H9 (cell line): ENCODE measurements around the gene EYA4. TPM values are rescaled to one million over a fixed set of nuclear protein-coding genes. Genes with fewer than 3 reads are reported as not detected.

Source experiments
- DNase-seq: peaks from one replicate; pipeline ENCODE4 v3.0.0-alpha.2; 2017
- H2AFZ ChIP-seq: one replicate; pipeline ENCODE4 v1.6.1; 2013; ENCODE audit warnings: mild to moderate bottlenecking, low read length, control low read depth, moderate library complexity
- H2AK5ac ChIP-seq: 2 replicates; pipeline ENCODE4 v1.6.1; 2013; ENCODE audit warnings: low read length, control low read depth, mixed read lengths; ENCODE audit not compliant: insufficient read length
- H2BK120ac ChIP-seq: one replicate; pipeline ENCODE4 v1.6.1; 2013; ENCODE audit warnings: low read depth, mild to moderate bottlenecking, low read length, control low read depth, inconsistent platforms; ENCODE audit not compliant: poor library complexity, severe bottlenecking
- H2BK12ac ChIP-seq: 2 replicates; pipeline ENCODE4 v1.6.1; 2013; ENCODE audit warnings: low read length, control low read depth, mixed read lengths, low read depth; ENCODE audit not compliant: insufficient read length
- H2BK15ac ChIP-seq: 2 replicates; pipeline ENCODE4 v1.6.1; 2013; ENCODE audit warnings: low read depth, low read length, control low read depth
- H2BK20ac ChIP-seq: one replicate; pipeline ENCODE4 v1.6.1; 2013; ENCODE audit warnings: low read depth, mild to moderate bottlenecking, low read length, control low read depth, inconsistent platforms; ENCODE audit not compliant: poor library complexity, severe bottlenecking
- H2BK5ac ChIP-seq: 2 replicates; pipeline ENCODE4 v1.6.1; 2013; ENCODE audit warnings: low read length, control low read depth, mixed read lengths; ENCODE audit not compliant: insufficient read length
- H3K14ac ChIP-seq: 2 replicates; pipeline ENCODE4 v1.6.1; 2013; ENCODE audit warnings: low read length, control low read depth; ENCODE audit not compliant: insufficient read depth
- H3K18ac ChIP-seq: 2 replicates; pipeline ENCODE4 v1.6.1; 2013; ENCODE audit warnings: low read depth, mild to moderate bottlenecking, mixed read lengths, low read length, control low read depth; ENCODE audit not compliant: insufficient read length
- H3K23ac ChIP-seq: 2 replicates; pipeline ENCODE4 v1.6.1; 2013; ENCODE audit warnings: low read length, control low read depth, mixed read lengths, low read depth; ENCODE audit not compliant: insufficient read length
- H3K23me2 ChIP-seq: 2 replicates; pipeline ENCODE4 v1.6.1; 2013; ENCODE audit warnings: low read depth, mild to moderate bottlenecking, mixed read lengths, low read length, control low read depth; ENCODE audit not compliant: insufficient read length, poor library complexity, severe bottlenecking
- H3K27ac ChIP-seq: 2 replicates; pipeline ENCODE4 v1.5.1; 2013; ENCODE audit warnings: low read length, control low read depth, mixed read lengths, low read depth; ENCODE audit not compliant: insufficient read length
- H3K27me3 ChIP-seq: 2 replicates; pipeline ENCODE4 v1.6.1; 2013; ENCODE audit warnings: low read length, control low read depth, inconsistent platforms; ENCODE audit not compliant: insufficient read depth
- H3K4ac ChIP-seq: 2 replicates; pipeline ENCODE4 v1.6.1; 2013; ENCODE audit warnings: low read depth, mild to moderate bottlenecking, control low read depth, inconsistent platforms, low read length, moderate library complexity
- H3K4me1 ChIP-seq: 2 replicates; pipeline ENCODE4 v1.6.1; 2013; ENCODE audit warnings: low read length, control low read depth, inconsistent platforms; ENCODE audit not compliant: insufficient read depth
- H3K4me2 ChIP-seq: 2 replicates; pipeline ENCODE4 v1.6.1; 2013; ENCODE audit warnings: low read length, control low read depth, mixed read lengths; ENCODE audit not compliant: insufficient read length, insufficient read depth
- H3K56ac ChIP-seq: 2 replicates; pipeline ENCODE4 v1.6.1; 2013; ENCODE audit warnings: low read depth, mild to moderate bottlenecking, mixed read lengths, low read length, control low read depth; ENCODE audit not compliant: insufficient read length
- H3K79me1 ChIP-seq: 2 replicates; pipeline ENCODE4 v1.6.1; 2013; ENCODE audit warnings: low read depth, mild to moderate bottlenecking, moderate library complexity, low read length, control low read depth, inconsistent platforms; ENCODE audit not compliant: insufficient read depth, poor library complexity, severe bottlenecking
- H3K79me2 ChIP-seq: 2 replicates; pipeline ENCODE4 v1.6.1; 2013; ENCODE audit warnings: low read length, control low read depth, inconsistent platforms; ENCODE audit not compliant: insufficient read depth
- H3K9ac ChIP-seq: 2 replicates; pipeline ENCODE4 v1.6.1; 2013; ENCODE audit warnings: low read length, control low read depth, mixed read lengths; ENCODE audit not compliant: insufficient read length; ENCODE audit errors: extremely low read depth
- H3K9me3 ChIP-seq: one replicate; pipeline ENCODE4 v1.6.1; 2013; ENCODE audit warnings: low read depth, low read length, inconsistent platforms; ENCODE audit not compliant: control insufficient read depth
- H3T11ph ChIP-seq: one replicate; pipeline ENCODE4 v1.6.1; 2013; ENCODE audit warnings: mild to moderate bottlenecking, low read length, control low read depth, inconsistent platforms
- H4K20me1 ChIP-seq: one replicate; pipeline ENCODE4 v1.6.1; 2013; ENCODE audit not compliant: control insufficient read depth, insufficient read length, insufficient read depth
- H4K5ac ChIP-seq: 2 replicates; pipeline ENCODE4 v1.6.1; 2013; ENCODE audit warnings: low read depth, mild to moderate bottlenecking, mixed read lengths, low read length, control low read depth; ENCODE audit not compliant: insufficient read length
- H4K8ac ChIP-seq: replicated peaks from 2 replicates; pipeline ENCODE4 v1.6.1; 2013; ENCODE audit warnings: low read length, control low read depth, mixed read lengths, low read depth; ENCODE audit not compliant: insufficient read length
- H4K91ac ChIP-seq: 2 replicates; pipeline ENCODE4 v1.6.1; 2013; ENCODE audit warnings: low read depth, mild to moderate bottlenecking, moderate library complexity, mixed read lengths, low read length, control low read depth; ENCODE audit not compliant: insufficient read length
- H3K27ac Mint-ChIP-seq, 3 experiments: 2 replicates in 2 of 3; 3 replicates in 1 of 3; pipeline ENCODE4 v1.8.0; 2020 to 2021; ENCODE audit warnings: mixed read lengths in 3 of 3, mild to moderate bottlenecking in 1 of 3, moderate library complexity in 1 of 3
- H3K27me3 Mint-ChIP-seq: 2 replicates; pipeline ENCODE4 v1.8.0; 2021; ENCODE audit warnings: low read depth, mild to moderate bottlenecking, moderate library complexity, mixed read lengths
- H3K36me3 Mint-ChIP-seq, 3 experiments: 2 replicates in 2 of 3; 3 replicates in 1 of 3; pipeline ENCODE4 v1.8.0; 2020 to 2021; ENCODE audit warnings: low read depth in 3 of 3, mixed read lengths in 3 of 3; ENCODE audit not compliant: insufficient read depth in 1 of 3
- H3K4me1 Mint-ChIP-seq, 2 experiments: 2 replicates each; pipeline ENCODE4 v1.8.0; 2020; ENCODE audit warnings: mixed read lengths in 2 of 2
- H3K4me3 Mint-ChIP-seq, 2 experiments: 2 replicates in 1 of 2; 3 replicates in 1 of 2; pipeline ENCODE4 v1.8.0; 2020 to 2021; ENCODE audit warnings: mild to moderate bottlenecking in 2 of 2, mixed read lengths in 2 of 2, moderate library complexity in 1 of 2
- H3K9me3 Mint-ChIP-seq, 2 experiments: 2 replicates in 1 of 2; 3 replicates in 1 of 2; pipeline ENCODE4 v1.8.0; 2020; ENCODE audit warnings: mild to moderate bottlenecking in 2 of 2, mixed read lengths in 2 of 2, moderate library complexity in 1 of 2
- WGBS: extraction: QIAGEN DNeasy Blood & Tissue Kit; methylation state at CpG from one replicate; pipeline ENCODE4 v1.1.7; 2013; ENCODE audit warnings: missing lambda C conversion rate, low lambda C conversion rate, mixed read lengths; ENCODE audit not compliant: insufficient read length; ENCODE audit errors: extremely low coverage; 5-methylcytosine and 5-hydroxymethylcytosine counted together
- total RNA-seq: library from RNA; stranded (reverse); gene quantifications from 2 replicates; pipeline ENCODE4 v1.2.1, GENCODE V29; 2021
- TF ChIP-seq, protein P1 (sequence below): fragments of 200-600 bp; sonication (generic); conservative IDR thresholded peaks from 3 replicates; pipeline ENCODE4 v1.8.0; 2021; ENCODE audit warnings: antibody characterized with exemption, mild to moderate bottlenecking

The EYA4 gene
- total RNA-seq, 1 experiment from 2014 or later, result 0.26 TPM

DNA sequence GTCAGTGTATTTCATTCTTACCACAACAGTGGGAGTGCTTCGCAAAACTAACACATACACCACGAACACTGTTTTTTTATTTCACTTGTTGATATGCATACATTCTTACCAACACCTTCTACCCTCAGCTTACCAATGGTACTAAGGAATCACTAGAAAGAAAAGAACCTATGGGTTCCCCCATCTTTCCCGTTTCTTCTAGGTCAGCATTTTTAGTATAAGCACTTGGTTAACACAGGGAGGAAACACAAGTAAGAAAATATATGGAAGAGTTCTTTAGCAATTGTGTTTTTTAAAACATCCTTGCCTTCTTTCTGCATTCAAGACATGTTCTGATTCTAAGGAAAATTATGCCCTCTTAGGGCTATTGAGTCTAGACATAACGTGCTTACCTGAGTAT is 39.9 kb upstream of the EYA4 start:
- Histone ChIP-seq H3K56ac (no peak overlapping the region), H2BK5ac (no peak overlapping the region), H4K8ac (no peak overlapping the region), H2BK120ac (no peak overlapping the region), H3K23me2 (no peaks in the 10 kb centered on the region), H3K4me2 (no peak overlapping the region), H2BK20ac (no peak overlapping the region), H4K91ac (no peak overlapping the region), H3K79me1 (no peaks in the 10 kb centered on the region), H3K4ac (no peak overlapping the region), H3K9ac (no peak overlapping the region), H3K79me2 (no peaks in the 10 kb centered on the region), H2BK12ac (no peak overlapping the region), H3K27me3 (no peaks in the 10 kb centered on the region), H3K9me3 (no peaks in the 10 kb centered on the region), H3K14ac (no peak overlapping the region), H3K23ac (no peak overlapping the region), H2AFZ (no peak overlapping the region), H3K27ac (no peak overlapping the region), H2BK15ac (no peak overlapping the region), H3K4me1 (no peaks in the 10 kb centered on the region), H3K18ac (no peak overlapping the region), H4K20me1 (no peaks in the 10 kb centered on the region), H3T11ph (no peak overlapping the region), H2AK5ac (no peak overlapping the region), H4K5ac (no peak overlapping the region)
- H3K36me3 Mint-ChIP-seq, result no peaks in the 10 kb centered on the region
- H3K4me3 Mint-ChIP-seq, result no peak overlapping the region
- H3K27me3 Mint-ChIP-seq, result no peaks in the 10 kb centered on the region
- DNase-seq, result no peak
- no peak overlapping the region for H3K27ac Mint-ChIP-seq
- TF ChIP-seq, protein P1, sequence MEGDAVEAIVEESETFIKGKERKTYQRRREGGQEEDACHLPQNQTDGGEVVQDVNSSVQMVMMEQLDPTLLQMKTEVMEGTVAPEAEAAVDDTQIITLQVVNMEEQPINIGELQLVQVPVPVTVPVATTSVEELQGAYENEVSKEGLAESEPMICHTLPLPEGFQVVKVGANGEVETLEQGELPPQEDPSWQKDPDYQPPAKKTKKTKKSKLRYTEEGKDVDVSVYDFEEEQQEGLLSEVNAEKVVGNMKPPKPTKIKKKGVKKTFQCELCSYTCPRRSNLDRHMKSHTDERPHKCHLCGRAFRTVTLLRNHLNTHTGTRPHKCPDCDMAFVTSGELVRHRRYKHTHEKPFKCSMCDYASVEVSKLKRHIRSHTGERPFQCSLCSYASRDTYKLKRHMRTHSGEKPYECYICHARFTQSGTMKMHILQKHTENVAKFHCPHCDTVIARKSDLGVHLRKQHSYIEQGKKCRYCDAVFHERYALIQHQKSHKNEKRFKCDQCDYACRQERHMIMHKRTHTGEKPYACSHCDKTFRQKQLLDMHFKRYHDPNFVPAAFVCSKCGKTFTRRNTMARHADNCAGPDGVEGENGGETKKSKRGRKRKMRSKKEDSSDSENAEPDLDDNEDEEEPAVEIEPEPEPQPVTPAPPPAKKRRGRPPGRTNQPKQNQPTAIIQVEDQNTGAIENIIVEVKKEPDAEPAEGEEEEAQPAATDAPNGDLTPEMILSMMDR, result no peak
- H3K9me3 Mint-ChIP-seq, result no peaks in the 10 kb centered on the region; a peak in 1 of 5 replicates
- WGBS, result no CpG with 5 or more reads among the region's 4 CpGs
- H3K4me1 Mint-ChIP-seq, result no peaks in the 10 kb centered on the region
